GM19468 (cell line): ENCODE measurements around the gene CAMTA1.

Experiments used
- ATAC-seq: cut with Tn5 transposase; IDR thresholded peaks from one replicate; pipeline ENCODE4 v1.9.1; 2021; ENCODE audit warnings: mild to moderate bottlenecking, moderate library complexity, moderate number of reproducible peaks; ENCODE audit not compliant: unreplicated experiment; ENCODE audit errors: extremely low read depth

The CAMTA1 gene

DNA sequence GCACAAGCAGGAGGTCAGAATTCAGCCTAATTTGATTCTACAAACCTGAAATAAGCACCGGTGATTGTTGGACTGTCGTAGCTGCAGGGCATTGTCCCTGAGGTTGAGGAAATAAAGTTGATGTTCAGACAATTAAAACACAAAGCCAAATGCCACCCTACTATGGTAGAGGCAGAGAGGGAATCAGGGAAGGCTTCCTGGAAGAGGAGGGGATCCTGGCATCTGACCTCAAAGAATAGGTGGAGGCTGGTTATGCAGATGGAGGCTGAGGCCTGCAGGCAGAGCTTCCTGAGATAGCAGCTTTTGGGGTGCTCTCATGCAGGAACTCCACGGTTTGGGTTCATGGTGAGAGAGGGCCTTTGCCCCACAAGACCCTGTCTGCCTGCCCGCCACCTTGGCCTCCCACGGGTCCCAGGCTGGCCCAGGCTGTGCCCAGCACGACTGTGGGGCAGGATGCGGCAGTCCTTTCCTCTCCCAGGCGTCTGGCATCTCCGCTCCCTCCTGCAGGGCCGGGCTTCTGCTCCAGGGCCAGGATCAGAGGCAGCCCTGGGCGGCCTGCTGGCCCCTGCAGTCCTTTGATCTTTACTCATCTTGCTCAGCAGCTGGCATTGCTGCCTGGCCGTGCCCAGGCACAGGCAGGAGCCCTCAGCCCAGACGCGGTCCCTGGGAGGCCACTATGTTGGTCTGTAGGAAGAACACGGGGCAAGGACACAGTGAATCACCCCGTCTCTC is 851.7 kb downstream of the CAMTA1 start:
- ATAC-seq, result no peak

DNA sequence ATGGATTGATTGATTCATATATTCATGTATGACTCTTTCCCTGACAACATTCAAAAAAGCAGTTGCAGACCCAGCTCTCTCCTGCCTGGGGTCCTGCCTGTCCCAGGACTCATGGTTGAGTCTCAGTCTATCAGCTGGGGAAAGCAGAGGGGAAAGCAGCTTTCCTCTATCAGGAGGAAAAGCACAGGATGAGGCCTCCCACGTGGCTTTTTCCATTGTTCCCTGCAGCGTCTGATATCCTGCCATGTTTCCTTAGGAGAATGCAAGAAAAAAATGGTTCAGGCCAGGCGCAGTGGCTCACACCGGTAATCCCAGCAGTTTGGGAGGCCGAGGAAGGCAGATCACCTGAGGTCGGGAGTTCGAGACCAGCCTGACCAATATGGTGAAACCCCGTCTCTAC is 852.8 kb downstream of the CAMTA1 start:
- no peak for ATAC-seq

GRCh38 chr1:7639435-7640131 is 854.3 kb downstream of the CAMTA1 start:
- no peak for ATAC-seq

- ATAC-seq, result no peak
Observed at GRCh38 chr1:7640350-7640749, 855.1 kb downstream of the CAMTA1 start.

DNA sequence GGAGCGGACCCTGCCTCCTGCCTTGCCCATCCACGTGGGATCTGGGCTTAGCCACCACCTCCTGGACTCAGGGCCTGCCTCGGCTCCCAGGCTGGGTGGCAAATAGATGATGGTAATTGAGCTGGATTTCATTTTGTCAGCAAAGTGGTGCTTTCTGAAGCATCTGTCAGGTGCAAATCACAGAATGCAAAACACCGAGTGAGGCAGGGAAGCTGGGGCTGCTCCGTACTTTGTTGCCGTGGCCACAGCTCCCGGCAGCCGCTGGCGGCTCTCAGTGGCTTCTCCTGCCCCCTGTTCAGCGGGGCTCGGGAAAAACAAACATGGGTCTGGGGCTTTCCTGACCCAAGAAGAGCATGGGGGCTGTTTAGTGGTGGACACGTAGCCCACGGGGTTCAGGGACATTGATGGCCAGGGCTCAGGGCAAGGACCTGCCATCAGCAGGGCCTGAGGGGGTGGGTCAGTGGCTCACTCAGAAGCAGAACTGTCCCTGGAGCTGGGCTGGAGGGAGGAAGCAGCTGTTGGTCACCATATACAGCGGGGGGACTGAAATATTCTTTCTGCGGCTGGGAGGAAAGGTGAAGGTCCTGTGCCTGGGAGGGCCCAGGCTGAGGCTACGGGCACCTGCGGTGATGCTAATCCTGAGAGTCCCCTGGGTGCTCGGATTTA is 855.8 kb downstream of the CAMTA1 start:
- no peak for ATAC-seq

DNA sequence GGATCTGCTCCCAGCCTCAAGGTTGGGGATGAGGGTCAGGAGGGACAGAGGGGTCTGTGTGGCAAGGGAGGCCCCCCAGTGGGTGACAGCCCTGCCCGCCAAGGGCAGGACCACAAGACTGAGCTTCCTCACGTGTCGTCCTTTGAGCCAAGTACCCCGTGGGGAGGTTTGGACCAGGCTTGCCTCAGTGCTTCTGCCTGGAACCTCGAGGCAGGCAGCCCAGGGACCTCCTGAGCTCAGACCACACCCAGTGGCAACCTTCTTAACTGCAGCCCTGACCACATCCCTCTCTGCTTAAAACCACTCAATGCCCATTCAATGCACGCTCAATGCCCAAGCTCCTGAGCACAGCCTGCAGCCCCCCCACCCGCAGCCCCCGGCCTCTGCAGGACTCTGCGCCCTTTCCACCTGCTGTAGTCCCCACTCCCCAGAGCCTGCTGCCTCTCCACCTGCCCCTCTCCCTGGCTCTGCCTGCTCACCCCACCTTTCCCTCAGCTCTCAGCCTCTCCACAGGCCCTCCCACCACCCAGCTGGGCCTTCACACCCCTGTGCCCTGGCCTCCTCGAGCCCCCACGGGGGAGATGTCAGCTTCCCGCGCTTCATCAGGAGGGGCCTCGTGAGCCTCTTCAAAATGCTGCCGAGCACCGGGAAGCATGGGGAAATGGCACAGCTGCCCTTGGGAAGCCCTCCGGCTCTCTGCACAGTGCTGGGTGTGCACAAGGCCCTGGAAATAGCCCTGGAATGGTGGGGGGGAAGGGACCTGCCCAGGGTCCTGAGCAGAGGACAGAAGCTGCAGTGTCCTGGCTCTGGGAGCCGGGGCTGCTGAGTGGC is 856.5 kb downstream of the CAMTA1 start:
- ATAC-seq, result no peak

DNA sequence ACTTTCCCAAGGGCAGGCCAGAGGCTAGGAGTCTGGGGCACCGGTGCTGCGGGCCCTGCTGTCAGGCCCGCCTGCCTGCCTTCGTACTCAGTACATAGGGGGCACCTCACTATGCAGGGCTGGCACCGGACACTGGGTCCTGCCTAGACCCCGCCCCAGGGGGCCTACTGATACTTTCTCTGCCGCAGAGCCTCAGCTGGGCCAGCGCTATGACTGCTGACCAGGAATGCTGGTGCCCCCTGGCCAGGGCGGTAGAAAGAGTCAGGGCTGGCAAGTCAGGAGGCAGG is 857.1 kb downstream of the CAMTA1 start:
- ATAC-seq, result no peak

DNA sequence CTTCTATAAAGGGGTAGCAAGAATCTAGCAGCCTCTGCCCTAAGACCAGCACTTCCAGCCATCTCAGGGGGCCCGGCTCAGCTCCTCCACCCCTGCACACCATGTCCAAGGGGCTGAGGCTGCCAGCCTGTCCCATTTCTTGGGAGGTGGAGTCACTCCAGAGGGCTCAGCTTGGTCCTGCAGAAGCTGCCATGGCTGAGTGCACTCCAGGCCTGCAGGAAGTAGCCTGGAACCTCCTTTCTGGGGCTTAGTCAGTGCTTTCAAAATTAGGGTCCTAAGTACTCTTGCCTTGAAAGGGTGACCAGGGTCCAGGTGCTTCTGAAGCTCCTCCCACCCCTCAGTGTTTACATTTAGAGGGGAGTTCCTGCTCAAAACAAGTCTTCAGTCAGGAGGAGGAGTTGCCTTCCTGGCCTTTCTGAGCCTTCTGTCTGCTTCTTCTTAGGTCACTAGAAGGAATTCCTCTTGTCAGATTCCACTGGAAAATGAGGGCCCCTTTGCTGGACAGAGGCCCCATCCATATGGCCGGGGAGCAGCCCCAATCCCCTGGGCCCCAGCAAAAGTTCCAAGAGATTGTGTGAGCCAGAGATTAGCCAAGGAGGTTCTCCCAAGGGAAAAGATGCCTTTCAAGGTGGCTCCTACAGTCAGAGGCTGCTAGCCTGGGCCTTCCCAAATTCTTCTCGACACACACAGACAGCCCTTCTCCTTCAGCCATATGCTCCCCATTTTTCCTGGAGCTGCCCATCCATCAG is 857.7 kb downstream of the CAMTA1 start:
- ATAC-seq, result no peak

DNA sequence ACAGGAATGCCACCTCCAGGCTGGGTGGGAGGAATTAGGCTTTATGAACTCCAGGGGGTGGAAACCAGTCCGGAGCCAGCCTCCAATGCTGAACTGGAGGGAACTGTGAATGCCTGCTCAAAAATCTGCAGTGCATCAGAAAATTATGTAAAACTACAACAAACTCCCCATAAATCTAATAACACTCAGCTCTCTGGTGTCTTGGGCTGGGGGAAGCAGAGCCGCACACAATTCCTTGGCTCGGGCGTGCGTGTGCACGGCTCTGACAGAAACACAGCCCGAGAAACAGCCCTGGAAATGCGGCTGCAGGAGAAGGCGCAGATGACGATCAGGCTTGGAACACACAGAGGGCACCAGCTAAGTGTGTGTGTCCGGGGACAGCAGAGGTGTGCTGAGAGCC is 858.3 kb downstream of the CAMTA1 start:
- no peak for ATAC-seq

- no peak for ATAC-seq
Observed at GRCh38 chr1:7644086-7644485, 858.8 kb downstream of the CAMTA1 start.

DNA sequence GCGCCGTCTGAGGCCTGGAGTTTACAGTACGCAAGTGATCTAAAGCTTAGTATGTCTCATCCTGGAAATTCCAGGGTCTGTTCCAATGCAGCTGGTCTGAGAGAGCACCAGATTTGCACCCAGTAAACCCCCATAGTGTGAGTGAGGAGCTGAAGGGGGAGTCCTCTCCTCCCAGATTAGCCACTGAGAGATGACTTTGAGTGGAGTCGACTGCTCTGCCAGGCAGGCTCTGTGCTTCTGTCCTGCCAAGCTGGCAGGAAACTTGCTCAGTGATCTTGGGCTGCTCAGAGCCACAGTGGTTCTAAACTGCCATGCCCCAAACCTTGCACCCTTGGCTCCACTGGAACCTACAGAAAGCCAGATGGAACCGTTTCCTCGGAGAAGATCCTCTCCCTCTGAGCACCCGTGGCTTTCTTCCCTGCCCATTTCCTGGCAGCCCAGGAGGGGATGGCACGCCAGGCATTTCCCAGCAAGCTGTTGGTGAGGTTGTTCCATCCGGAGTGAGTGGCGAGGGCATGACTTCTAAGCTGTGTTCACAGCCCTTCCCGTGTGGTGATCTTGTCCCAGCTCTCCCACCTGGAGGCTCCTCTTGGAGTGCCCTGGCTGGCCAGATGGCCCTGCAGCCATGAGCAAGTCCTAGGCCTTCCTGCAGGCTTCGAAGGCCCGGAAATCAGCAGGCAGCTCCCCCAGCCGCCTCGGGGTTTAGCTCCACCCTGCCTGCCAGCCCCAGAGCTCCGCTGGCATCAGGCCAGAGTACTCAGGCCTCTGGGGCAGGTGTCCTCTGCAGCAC is 859.9 kb downstream of the CAMTA1 start:
- no peak for ATAC-seq

DNA sequence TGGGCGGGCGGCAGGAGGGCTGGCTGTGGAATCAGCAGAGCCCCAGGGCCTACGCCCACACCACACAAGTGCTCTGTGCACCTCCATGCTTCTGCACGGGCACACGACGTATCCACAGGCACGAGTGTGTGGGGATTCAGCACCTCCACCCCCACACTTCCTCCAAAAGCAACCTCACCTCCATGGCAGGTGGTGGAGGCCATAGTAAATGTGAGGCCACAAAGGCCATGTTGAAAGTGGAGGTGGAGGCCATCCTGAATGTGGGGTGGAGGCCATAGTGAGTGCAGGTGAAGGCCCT is 860.4 kb downstream of the CAMTA1 start:
- no peak for ATAC-seq

DNA sequence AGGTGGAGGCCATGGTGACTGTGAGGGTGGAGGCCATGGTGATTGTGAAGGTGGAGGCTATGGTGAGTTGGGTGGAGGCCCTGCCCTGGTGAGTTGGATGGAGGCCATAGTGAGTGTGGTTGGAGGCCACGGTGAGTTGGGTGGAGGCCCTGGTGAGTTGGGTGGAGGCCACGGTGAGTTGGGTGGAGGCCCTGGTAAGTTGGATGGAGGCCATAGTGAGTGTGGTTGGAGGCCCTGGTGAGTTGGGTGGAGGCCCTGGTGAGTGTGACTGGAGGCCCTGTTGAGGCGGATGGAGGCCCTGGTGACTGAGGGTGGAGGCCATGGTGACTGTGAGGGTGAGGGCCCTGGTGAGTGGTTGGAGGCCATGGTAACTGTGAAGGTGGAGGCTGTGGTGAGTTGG is 860.9 kb downstream of the CAMTA1 start:
- ATAC-seq, result no peak

DNA sequence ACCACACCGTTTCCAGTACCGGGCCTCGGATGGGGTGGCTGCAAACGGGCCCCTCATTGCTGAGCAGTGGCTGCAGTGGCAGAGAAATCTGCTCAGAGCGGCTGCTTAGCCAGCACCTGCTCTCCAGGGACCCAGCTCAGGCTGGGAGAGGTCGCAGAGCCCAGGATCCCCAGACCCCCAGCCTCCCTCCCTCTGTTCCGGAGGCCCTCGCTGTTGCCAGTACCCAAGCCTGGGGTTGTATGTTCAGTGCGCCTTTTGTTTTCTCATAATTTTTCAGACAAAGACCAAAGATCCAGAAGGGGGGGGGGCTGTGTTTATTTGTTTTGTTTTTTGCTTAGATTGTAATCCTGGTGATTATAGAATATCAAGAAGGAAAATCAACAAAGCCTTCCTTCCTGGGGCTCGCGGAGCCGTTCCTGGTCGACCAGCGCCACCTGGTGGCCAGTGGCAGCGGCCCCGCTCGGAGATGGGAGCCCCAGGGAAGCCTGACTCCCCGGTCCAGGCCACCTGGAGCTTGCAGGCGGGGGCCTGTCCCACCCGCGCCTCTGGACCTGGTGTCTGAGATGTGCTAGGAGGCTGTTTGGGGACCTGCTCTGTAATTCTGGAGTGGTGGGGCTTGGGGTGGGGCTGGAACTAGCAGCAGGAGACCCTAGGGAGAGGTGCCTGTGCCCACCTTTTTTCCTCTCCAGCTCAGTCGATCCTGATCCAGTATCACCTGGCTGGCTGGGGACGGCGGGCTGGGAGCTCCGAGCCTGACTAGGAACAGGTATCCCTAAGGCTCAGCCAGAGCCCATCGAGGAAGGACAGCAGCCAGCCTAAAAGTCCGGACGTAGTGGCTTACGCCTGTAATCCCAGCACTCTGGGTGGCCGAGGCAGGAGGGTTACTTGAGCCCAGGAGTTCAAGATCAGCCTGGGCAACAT is 862.0 kb downstream of the CAMTA1 start:
- no peak for ATAC-seq

GRCh38 chr1:7648761-7649384 is 863.6 kb downstream of the CAMTA1 start:
- no peak for ATAC-seq

DNA sequence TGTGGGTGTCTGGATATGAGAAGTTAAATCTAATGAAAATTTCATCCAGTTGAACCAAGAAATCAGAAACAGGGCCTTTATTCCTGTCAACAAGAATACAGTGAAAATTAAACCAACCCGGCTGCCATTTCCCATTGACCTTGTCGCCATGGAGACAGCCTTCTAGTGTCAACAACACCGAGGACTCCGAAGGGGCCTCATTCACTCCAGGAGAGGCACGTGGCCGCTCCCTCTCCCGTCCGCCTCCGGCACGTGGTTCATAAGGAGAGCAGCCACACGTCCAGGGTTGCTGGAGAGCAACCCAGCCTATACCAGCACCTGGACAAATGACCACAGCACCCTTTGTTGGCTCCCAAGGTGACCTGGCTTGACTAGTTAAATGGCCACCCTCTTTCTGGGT is 865.5 kb downstream of the CAMTA1 start:
- no peak for ATAC-seq

GRCh38 chr1:7651203-7651602 is 865.9 kb downstream of the CAMTA1 start:
- ATAC-seq, result no peak

GRCh38 chr1:7652061-7652460 is 866.8 kb downstream of the CAMTA1 start:
- ATAC-seq, result no peak
